ENCODE results near the gene PCSK7.

PCSK7 gene

DNA sequence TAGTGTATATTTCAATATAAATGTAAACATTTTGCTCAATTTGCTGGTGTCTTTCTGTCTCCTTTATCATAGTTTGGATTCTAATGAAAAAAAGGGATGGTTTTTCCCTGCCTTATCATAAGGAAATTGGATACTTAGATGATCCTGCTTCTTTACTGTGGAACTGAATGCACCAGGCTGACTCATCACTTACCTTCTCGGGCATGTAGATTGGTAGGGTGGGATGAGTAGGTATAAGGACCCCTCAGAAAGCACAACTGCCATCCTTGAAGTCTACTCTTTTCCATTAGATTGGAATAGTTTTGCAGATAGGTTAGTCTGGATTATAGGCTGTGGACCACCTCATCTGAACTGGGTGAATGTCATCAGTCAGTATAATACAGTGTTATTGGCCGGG lies 60.9 kb downstream of the PCSK7 start:
- in situ Hi-C loops (cut with HindIII; ENCODE audit: low sequenced_read_pairs) = no loop called here
- TF ChIP-seq CTCF (IDR thresholded peaks at IDR 0.05; ENCODE audit: low read depth, low read length, missing control alignments) = no peak
- no peak overlapping the region for H3K4me3 ChIP-seq (ENCODE audit: low read depth, low read length)
- no peak for DNase-seq (ENCODE audit: low read depth)

DNA sequence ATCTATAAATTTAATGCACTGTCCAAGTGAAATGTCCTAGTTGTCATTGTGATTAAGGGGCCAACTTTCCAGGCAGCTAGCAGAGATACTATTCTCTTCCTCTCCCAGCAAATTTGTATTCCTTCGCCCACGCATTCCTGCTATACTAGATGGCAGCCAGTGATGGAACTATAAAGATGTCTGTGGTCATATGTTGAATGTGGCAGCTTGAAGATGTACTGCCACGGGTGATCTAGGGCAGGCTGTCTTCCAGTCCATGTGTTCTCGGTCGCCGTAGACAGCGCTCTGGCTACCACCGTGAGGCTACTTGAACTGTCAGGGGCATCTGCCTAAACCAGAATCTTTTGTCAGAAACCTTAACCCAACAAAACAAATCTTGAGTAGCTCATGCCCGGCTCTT lies 61.7 kb downstream of the PCSK7 start:
- DNase-seq (ENCODE audit: low read depth) = no peak
- in situ Hi-C loops (cut with HindIII; ENCODE audit: low sequenced_read_pairs) = no loop called here
- H3K4me3 ChIP-seq (ENCODE audit: low read depth, low read length) = no peak overlapping the region
- no peak for TF ChIP-seq CTCF (IDR thresholded peaks at IDR 0.05; ENCODE audit: low read depth, low read length, missing control alignments)

GRCh38 chr11:117169736-117170135 lies 62.1 kb downstream of the PCSK7 start:
- TF ChIP-seq CTCF (IDR thresholded peaks at IDR 0.05; ENCODE audit: low read depth, low read length, missing control alignments) = no peak
- H3K4me3 ChIP-seq (ENCODE audit: low read depth, low read length) = no peak overlapping the region
- DNase-seq (ENCODE audit: low read depth) = no peak
- in situ Hi-C loops (cut with HindIII; ENCODE audit: low sequenced_read_pairs) = no loop called here

DNA sequence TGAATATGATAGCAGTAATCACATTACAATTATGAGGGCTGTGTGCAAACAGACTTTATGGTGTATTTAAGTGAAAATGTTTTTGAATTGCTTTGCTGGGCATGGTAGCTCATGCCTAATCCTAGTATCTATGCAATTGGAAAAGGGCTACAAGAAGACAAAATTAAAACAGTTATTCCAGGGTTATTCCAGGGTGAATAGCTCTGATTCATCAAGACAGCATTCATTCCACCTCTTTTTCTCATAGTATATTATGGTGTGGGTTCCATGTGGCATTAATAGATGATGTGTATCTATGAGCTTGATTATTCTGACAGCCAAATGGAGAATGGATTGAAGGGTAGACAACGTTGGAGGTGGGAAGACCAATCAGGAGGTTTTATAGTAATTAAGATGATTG lies 65.4 kb downstream of the PCSK7 start:
- TF ChIP-seq CTCF (IDR thresholded peaks at IDR 0.05; ENCODE audit: low read depth, low read length, missing control alignments) = no peak
- no peak overlapping the region for H3K4me3 ChIP-seq (ENCODE audit: low read depth, low read length)
- in situ Hi-C loops (cut with HindIII; ENCODE audit: low sequenced_read_pairs) = no loop called here
- no peak for DNase-seq (ENCODE audit: low read depth)

- no peak overlapping the region for H3K4me3 ChIP-seq (ENCODE audit: low read depth, low read length)
- no peak for DNase-seq (ENCODE audit: low read depth)
- no peak for TF ChIP-seq CTCF (IDR thresholded peaks at IDR 0.05; ENCODE audit: low read depth, low read length, missing control alignments)
- in situ Hi-C loops (cut with HindIII; ENCODE audit: low sequenced_read_pairs) = no loop called here
Observed at GRCh38 chr11:117160826-117161225, 71.0 kb downstream of the PCSK7 start.

DNA sequence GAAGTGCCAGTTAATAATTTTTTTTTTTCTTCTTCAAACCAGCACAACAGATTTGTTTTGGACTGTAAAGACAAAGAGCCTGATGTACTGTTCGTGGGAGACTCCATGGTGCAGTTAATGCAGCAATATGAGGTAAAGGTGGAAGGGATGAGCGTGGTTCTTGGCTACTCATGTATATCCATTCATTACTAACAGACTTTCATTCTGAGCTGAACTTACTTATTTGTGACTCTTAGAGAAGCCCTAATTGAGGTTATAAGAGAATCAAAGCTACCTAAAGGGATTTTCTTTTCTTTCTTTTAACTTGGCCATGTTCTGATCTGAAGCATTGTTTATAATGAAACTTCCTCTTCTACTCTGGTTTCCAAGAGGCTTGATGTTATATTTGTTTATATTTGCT lies 72.0 kb downstream of the PCSK7 start:
- in situ Hi-C loops (cut with HindIII; ENCODE audit: low sequenced_read_pairs) = no loop called here
- H3K4me3 ChIP-seq (ENCODE audit: low read depth, low read length) = no peak overlapping the region
- TF ChIP-seq CTCF (IDR thresholded peaks at IDR 0.05; ENCODE audit: low read depth, low read length, missing control alignments) = no peak
- DNase-seq (ENCODE audit: low read depth) = no peak

- no peak overlapping the region for H3K4me3 ChIP-seq (ENCODE audit: low read depth, low read length)
- in situ Hi-C loops (cut with HindIII; ENCODE audit: low sequenced_read_pairs) = no loop called here
- no peak for DNase-seq (ENCODE audit: low read depth)
- no peak for TF ChIP-seq CTCF (IDR thresholded peaks at IDR 0.05; ENCODE audit: low read depth, low read length, missing control alignments)
Observed at GRCh38 chr11:117157507-117157906, 74.4 kb downstream of the PCSK7 start.
